K562 (cell line): ENCODE measurements around the gene BCAS4. TPM values are rescaled to one million over a fixed set of nuclear protein-coding genes. Genes with fewer than 3 reads are reported as not detected.

Experiments used
- ATAC-seq: fragments of 200-7000 bp; cut with Tn5 transposase; 3 replicates; pipeline ENCODE4 v1.9.1; 2020; ENCODE audit warnings: moderate library complexity
- BruUV-seq: library from RNA; stranded (reverse); fragments of 400-500 nt; replicated peaks from 2 replicates; lab custom pipeline; 2021; lab: Mats Ljungman, UMichigan
- CTCF ChIA-PET: fragments of 300-600 bp; formaldehyde crosslinking; extraction: SDS; loops from one replicate; lab custom pipeline; 2021; ENCODE audit warnings: low intra/inter-chr PET ratio; lab: Yijun Ruan, JAX
- POLR2A ChIA-PET: fragments of 300-600, 350-650 bp; sonication (Branson Sonifier 250); formaldehyde crosslinking; extraction: SDS; loops from one replicate; lab custom pipeline; 2021; ENCODE audit warnings: antibody characterized with exemption, inconsistent platforms; lab: Yijun Ruan, JAX
- DNase-seq, 4 experiments: peaks; one replicate each; pipeline versions ENCODE4 v3.0.0 to v3.0.0-alpha.2; 2011 to 2018; ENCODE audit warnings: low spot score in 3 of 4, mixed read lengths in 3 of 4; ENCODE audit errors: extremely low read depth in 1 of 4
- FAIRE-seq: peaks from 2 replicates; lab custom pipeline; 2011; peaks lifted over from hg19 to GRCh38; lab: Jason Lieb, UNC
- H2AFZ ChIP-seq: 2 replicates; pipeline ENCODE4 v1.6.0; 2011; ENCODE audit warnings: low read depth, low read length, control low read depth, inconsistent platforms
- H3K27ac ChIP-seq: fragments of 200-600 bp; 3 replicates; pipeline ENCODE4 v1.8.0; 2011; ENCODE audit warnings: low read depth, mild to moderate bottlenecking, control low read depth, inconsistent platforms, low read length, moderate library complexity, mixed read lengths; ENCODE audit errors: extremely low read depth
- H3K27me3 ChIP-seq, 2 experiments: fragments of 300-600 bp in 1 of 2; 2 replicates in 1 of 2; 3 replicates in 1 of 2; pipeline versions ENCODE4 v1.6.0 to v1.8.0; 2011; ENCODE audit warnings: inconsistent platforms in 2 of 2, low read length in 2 of 2, mild to moderate bottlenecking in 1 of 2, mixed read lengths in 1 of 2, moderate library complexity in 1 of 2; ENCODE audit not compliant: control insufficient read depth in 2 of 2, insufficient read depth in 2 of 2
- H3K36me3 ChIP-seq: fragments of 300-600 bp; 3 replicates; pipeline ENCODE4 v1.8.0; 2011; ENCODE audit warnings: mild to moderate bottlenecking, low read length, inconsistent platforms; ENCODE audit not compliant: control insufficient read depth, insufficient read depth
- H3K4me1 ChIP-seq, 2 experiments: fragments of 200-600 bp in 1 of 2; replicated peaks in 1 of 2; 2 replicates in 1 of 2; 3 replicates in 1 of 2; pipeline versions ENCODE4 v1.5.1 to v1.8.0; 2011; ENCODE audit warnings: inconsistent platforms in 2 of 2, low read length in 2 of 2, mild to moderate bottlenecking in 1 of 2, mixed read lengths in 1 of 2, moderate library complexity in 1 of 2; ENCODE audit not compliant: control insufficient read depth in 2 of 2, insufficient read depth in 2 of 2
- H3K4me2 ChIP-seq: 2 replicates; pipeline ENCODE4 v1.6.1; 2011; ENCODE audit warnings: low read length, control low read depth, inconsistent platforms, mixed read lengths; ENCODE audit not compliant: insufficient read depth
- H3K4me3 ChIP-seq: fragments of 200-600 bp; sonication (generic), shearing (Covaris generic); 2 replicates; pipeline ENCODE4 v1.5.1; 2016; ENCODE audit warnings: control low read depth, inconsistent platforms
- H3K79me2 ChIP-seq: fragments of 200-600 bp; 3 replicates; pipeline ENCODE4 v1.8.0; 2011; ENCODE audit warnings: low read length, inconsistent platforms; ENCODE audit not compliant: control insufficient read depth, insufficient read depth
- H3K9ac ChIP-seq, 2 experiments: 2 replicates each; pipeline versions ENCODE4 v1.6.0 to v1.6.1; 2011; ENCODE audit warnings: low read depth in 2 of 2, low read length in 2 of 2, control low read depth in 1 of 2, inconsistent platforms in 1 of 2, mild to moderate bottlenecking in 1 of 2, mixed read lengths in 1 of 2; ENCODE audit not compliant: insufficient read depth in 1 of 2
- H3K9me1 ChIP-seq: one replicate; pipeline ENCODE4 v1.6.0; 2011; ENCODE audit warnings: inconsistent platforms, mild to moderate bottlenecking, low read length, moderate library complexity; ENCODE audit not compliant: control insufficient read depth, insufficient read depth
- H3K9me3 ChIP-seq: replicated peaks from 2 replicates; pipeline ENCODE4 v1.5.1; 2011; ENCODE audit warnings: low read depth, low read length, inconsistent platforms; ENCODE audit not compliant: control insufficient read depth, insufficient read depth
- H4K20me1 ChIP-seq: replicated peaks from 2 replicates; pipeline ENCODE4 v1.6.1; 2011; ENCODE audit warnings: low read length, inconsistent platforms, mixed read lengths; ENCODE audit not compliant: control insufficient read depth, insufficient read depth
- RBM22 ChIP-seq: fragments of 200-400 bp; formaldehyde crosslinking; IDR thresholded peaks from 2 replicates; pipeline ENCODE4 v1.6.1; 2018; ENCODE audit warnings: low read length, low read depth; ENCODE audit not compliant: poor library complexity, severe bottlenecking
- ZFP36 ChIP-seq: fragments of 150-350 bp; IDR thresholded peaks from 2 replicates; pipeline ENCODE4 v1.6.1; 2018; ENCODE audit warnings: low read length, low read depth; ENCODE audit not compliant: partially characterized antibody
- WGBS: fragments of 100-300 bp; shearing (Covaris generic); methylation state at CpG from one replicate; pipeline ENCODE4 v1.1.6; 2016; ENCODE audit warnings: low coverage, mixed read lengths; ENCODE audit not compliant: insufficient coverage; ENCODE audit errors: missing lambda C conversion rate; 5-methylcytosine and 5-hydroxymethylcytosine counted together
- in situ Hi-C: fragments of 300-500 bp; cut with MboI; formaldehyde crosslinking; loops from 4 replicates; pipeline ENCODE4 v1.15.0; 2018; ENCODE audit warnings: inconsistent platforms, mixed read lengths
- intact Hi-C: fragments of 100-400 bp; cut with micrococcal nuclease; formaldehyde crosslinking; loops from 2 replicates; pipeline ENCODE4 v1.14.2; 2022
- polyA plus RNA-seq, 8 experiments: library from polyadenylated mRNA; depleted of rRNA in 4 of 8; stranded (reverse) in 5 of 8; unstranded in 3 of 8; fragments of >200 nt; fragmentation: Nextera tagmentation in 2 of 8; fragmentation: Illumina TruSeq in 1 of 8; extraction: Ambion mirVana in 2 of 8; extraction: Trizol in 1 of 8; gene quantifications; 2 replicates each; pipeline versions ENCODE4 v1.2.1 to v1.2.3, GENCODE V29; 2011 to 2014; ENCODE audit warnings: inconsistent platforms in 1 of 8, missing spikeins in 1 of 8
- total RNA-seq, 7 experiments: library from RNA; depleted of rRNA in 6 of 7; stranded (reverse); fragments of >200 nt in 6 of 7; fragmentation: Illumina TruSeq in 2 of 7; extraction: Trizol in 2 of 7; gene quantifications; 2 replicates each; pipeline versions ENCODE4 v1.2.1 to v1.2.3, GENCODE V29; 2011 to 2021; ENCODE audit warnings: low replicate concordance in 1 of 7

BCAS4 gene
- total and polyA plus RNA-seq, 9 of the 15 experiments (the other 6 are each of a cell fraction or from before 2014, with no cell fraction given) = 0.15 to 2.3 (median 0.47) TPM

- POLR2A ChIA-PET = interaction anchor here (0.6 to 0.7 kb wide), 3 partner anchors 10 to 524 kb away, joined by 3 to 4 read pairs (median 3); no protein-coding TSS in a partner anchor
- Histone ChIP-seq H3K27ac (no peak overlapping the region), H3K4me3 (no peak overlapping the region), H3K27me3 (peaks cover 6 to 25% of the 10 kb centered on the region in 2 experiments; a peak in 3 of 5 replicates), H3K4me1 (peaks cover 5 to 6% of the 10 kb centered on the region in 2 experiments), H3K36me3 (no peaks in the 10 kb centered on the region), H2AFZ (no peak overlapping the region), H3K9me1 (no peaks in the 10 kb centered on the region), H3K4me2 (no peak overlapping the region), H3K79me2 (no peaks in the 10 kb centered on the region), H3K9ac (no peak overlapping the region; a peak in 1 of 4 replicates), H3K9me3 (no peaks in the 10 kb centered on the region), H4K20me1 (no peaks in the 10 kb centered on the region)
- FAIRE-seq (no peak), DNase-seq (no peak), ATAC-seq (no peak)
- intact Hi-C loops = loop anchor here (10.0 kb wide), 2 partner anchors 505 to 615 kb away; no protein-coding TSS in a partner anchor
- BruUV-seq = no TSS peak
- CTCF ChIA-PET = interaction anchor here (0.6 kb wide), 1 partner anchor 131 kb away, joined by 3 read pairs; no protein-coding TSS in a partner anchor
- in situ Hi-C loops = loop anchor here (10.0 kb wide), 1 partner anchor 505 kb away; no protein-coding TSS in a partner anchor
- WGBS = 32% methylated on average over 6 of the region's 8 CpGs
- TF ChIP-seq RBM22 = no peak
- TF ChIP-seq ZFP36 = peak; percentile 82
Measured at GRCh38 chr20:50799890-50800550, 5.2 kb downstream of the BCAS4 start.
